Left forelimb (tissue), 1 donor: ENCODE measurements around the gene DYSF.
A peak's percentile ranks its signal among the peaks of the same experiment; 100 is the strongest.

ENCODE experiments used
- DNase-seq: peaks from one replicate; pipeline ENCODE4 v3.0.0-alpha.2; 2018; ENCODE audit warnings: low spot score

Gene DYSF

GRCh38 chr2:71571945-71572344 lies 118.6 kb downstream of the DYSF start:
- no peak for DNase-seq

GRCh38 chr2:71575966-71576365 lies 122.6 kb downstream of the DYSF start:
- DNase-seq: no peak

- no peak for DNase-seq
Observed at GRCh38 chr2:71576541-71576940, 123.2 kb downstream of the DYSF start.

- DNase-seq: no peak
Observed at GRCh38 chr2:71577209-71577608, 123.8 kb downstream of the DYSF start.

GRCh38 chr2:71578767-71579342 lies 125.5 kb downstream of the DYSF start:
- DNase-seq: peak; percentile 82

- no peak for DNase-seq
Observed at GRCh38 chr2:71581026-71581425, 127.7 kb downstream of the DYSF start.

- DNase-seq: no peak
Observed at GRCh38 chr2:71583876-71584275, 130.5 kb downstream of the DYSF start.

GRCh38 chr2:71586471-71586870 lies 133.1 kb downstream of the DYSF start:
- DNase-seq: no peak

GRCh38 chr2:71587509-71588073 lies 134.2 kb downstream of the DYSF start:
- no peak for DNase-seq

GRCh38 chr2:71588497-71589170 lies 135.3 kb downstream of the DYSF start:
- no peak for DNase-seq

GRCh38 chr2:71589763-71590162 lies 136.4 kb downstream of the DYSF start:
- DNase-seq: no peak

GRCh38 chr2:71591044-71591443 lies 137.7 kb downstream of the DYSF start:
- no peak for DNase-seq

- DNase-seq: no peak
Observed at GRCh38 chr2:71592181-71592711, 138.9 kb downstream of the DYSF start.

- no peak for DNase-seq
Observed at GRCh38 chr2:71595569-71595968, 142.2 kb downstream of the DYSF start.

- peak; percentile 78 for DNase-seq
Observed at GRCh38 chr2:71596011-71596410, 142.7 kb downstream of the DYSF start.

- no peak for DNase-seq
Observed at GRCh38 chr2:71597756-71598155, 144.4 kb downstream of the DYSF start.

GRCh38 chr2:71598526-71598925 lies 145.2 kb downstream of the DYSF start:
- DNase-seq: no peak

- no peak for DNase-seq
Observed at GRCh38 chr2:71599038-71599437, 145.7 kb downstream of the DYSF start.

GRCh38 chr2:71599646-71600236 lies 146.4 kb downstream of the DYSF start:
- DNase-seq: no peak

- DNase-seq: no peak
Observed at GRCh38 chr2:71600555-71600954, 147.2 kb downstream of the DYSF start.

- DNase-seq: no peak
Observed at GRCh38 chr2:71601136-71602114, 148.1 kb downstream of the DYSF start.

- DNase-seq: no peak
Observed at GRCh38 chr2:71602115-71602495, 148.7 kb downstream of the DYSF start.
